ENCODE data around the gene MROH8.
"Not testable (repeated sequence)": the region's sequence is repeated elsewhere in the genome, so short reads cannot be mapped to it uniquely, and the experiment has no call there.

The MROH8 gene

DNA sequence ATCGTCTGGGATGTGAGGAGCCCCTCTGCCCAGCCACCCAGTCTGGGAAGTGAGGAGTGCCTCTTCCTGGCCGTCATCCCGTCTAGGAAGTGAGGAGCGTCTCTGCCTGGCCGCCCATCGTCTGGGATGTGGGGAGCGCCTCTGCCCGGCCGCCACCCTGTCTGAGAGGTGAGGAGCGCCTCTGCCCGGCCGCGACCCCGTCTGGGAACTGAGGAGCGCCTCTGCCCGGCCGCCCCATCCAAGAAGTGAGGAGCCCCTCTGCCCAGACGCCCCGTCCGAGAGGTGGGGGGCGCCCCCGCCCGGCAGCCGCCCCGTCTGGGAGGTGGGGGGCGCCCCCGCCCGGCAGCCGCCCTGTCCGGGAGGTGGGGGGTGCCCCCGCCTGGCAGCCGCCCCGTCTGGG, 28.5 kb downstream of the MROH8 start:
- not testable (repeated sequence) for H3K27ac Mint-ChIP-seq; H3K4me1 Mint-ChIP-seq (ENCODE audit: low read depth); H3K36me3 Mint-ChIP-seq; H3K9me3 Mint-ChIP-seq (ENCODE audit: low read depth); H3K4me3 Mint-ChIP-seq; H3K27me3 Mint-ChIP-seq

DNA sequence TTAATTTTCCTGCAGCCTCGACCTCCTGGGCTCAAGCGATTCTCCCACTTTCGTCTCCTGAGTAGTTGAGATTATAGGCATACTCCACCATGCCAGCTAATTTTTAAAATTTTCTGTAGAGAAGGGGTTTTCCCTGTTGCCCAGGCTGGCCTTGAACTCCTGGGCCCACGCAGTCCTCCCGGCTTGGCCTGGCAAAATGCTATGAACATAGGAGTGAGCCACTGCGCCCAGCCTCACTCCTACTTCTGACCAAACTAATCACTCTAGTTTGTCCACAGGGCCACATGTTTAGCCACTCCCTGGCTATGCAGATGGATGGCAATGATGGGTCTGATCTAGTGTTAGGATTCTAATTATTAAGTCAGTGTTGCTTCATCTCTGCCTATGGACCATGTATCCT, 32.1 kb downstream of the MROH8 start:
- H3K27ac Mint-ChIP-seq, result no peak overlapping the region
- no peaks in the 10 kb centered on the region for H3K9me3 Mint-ChIP-seq (ENCODE audit: low read depth)
- H3K36me3 Mint-ChIP-seq, result peaks cover 2% of the 10 kb centered on the region
- no peak overlapping the region for H3K4me3 Mint-ChIP-seq
- no peaks in the 10 kb centered on the region for H3K27me3 Mint-ChIP-seq
- H3K4me1 Mint-ChIP-seq (ENCODE audit: low read depth), result no peaks in the 10 kb centered on the region

DNA sequence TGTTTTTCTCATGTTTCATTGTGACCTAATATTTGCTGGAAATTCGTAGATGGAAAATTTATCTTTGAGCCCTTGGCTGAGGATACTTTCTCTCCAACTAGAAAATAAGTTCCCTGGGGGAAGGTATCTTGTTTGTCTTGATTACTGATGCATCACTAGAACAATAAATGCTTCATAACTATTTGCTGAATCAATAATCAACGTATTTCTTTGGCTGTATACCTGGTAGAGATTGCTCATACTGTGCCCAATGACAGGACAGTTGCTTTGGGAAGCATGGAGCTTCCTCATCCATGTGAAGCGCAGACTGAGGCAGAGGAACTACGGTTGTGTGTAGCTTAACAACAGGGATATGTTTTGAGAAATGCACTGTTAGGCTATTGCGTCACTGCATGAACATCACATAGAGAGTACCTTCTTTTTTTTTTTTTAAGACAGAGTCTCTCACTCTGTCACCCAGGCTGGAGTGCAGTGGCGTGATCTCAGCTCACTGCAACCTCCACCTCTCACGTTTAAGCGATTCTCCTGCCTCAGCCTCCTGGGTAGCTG, 34.4 kb downstream of the MROH8 start:
- Mint-ChIP-seq H3K27me3 (no peaks in the 10 kb centered on the region), H3K4me1 (ENCODE audit: low read depth) (no peaks in the 10 kb centered on the region), H3K4me3 (no peak overlapping the region), H3K27ac (no peak overlapping the region), H3K36me3 (peaks cover 2% of the 10 kb centered on the region), H3K9me3 (ENCODE audit: low read depth) (no peaks in the 10 kb centered on the region)

DNA sequence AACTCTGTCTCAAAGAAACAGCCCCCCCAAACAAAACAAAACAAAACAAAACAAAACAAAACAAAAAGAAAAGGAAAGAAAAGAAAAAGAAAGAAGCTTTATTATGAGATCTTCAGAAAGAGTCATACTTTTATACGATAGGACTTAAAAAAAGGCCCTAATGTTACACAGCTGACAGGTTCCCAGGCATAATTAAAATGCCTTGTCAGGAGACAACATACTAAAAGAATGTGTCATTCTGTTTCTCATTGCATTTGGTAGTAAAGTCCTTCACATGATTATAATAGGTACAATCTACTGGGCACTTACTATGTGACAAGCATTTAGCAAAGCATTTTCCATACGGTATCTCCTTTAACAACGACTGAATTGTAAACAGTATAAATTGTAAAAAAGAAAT, 36.6 kb downstream of the MROH8 start:
- Mint-ChIP-seq H3K4me1 (ENCODE audit: low read depth) (no peaks in the 10 kb centered on the region), H3K27me3 (no peaks in the 10 kb centered on the region), H3K9me3 (ENCODE audit: low read depth) (no peaks in the 10 kb centered on the region), H3K36me3 (peaks cover 2% of the 10 kb centered on the region), H3K27ac (no peak overlapping the region), H3K4me3 (no peak overlapping the region)

DNA sequence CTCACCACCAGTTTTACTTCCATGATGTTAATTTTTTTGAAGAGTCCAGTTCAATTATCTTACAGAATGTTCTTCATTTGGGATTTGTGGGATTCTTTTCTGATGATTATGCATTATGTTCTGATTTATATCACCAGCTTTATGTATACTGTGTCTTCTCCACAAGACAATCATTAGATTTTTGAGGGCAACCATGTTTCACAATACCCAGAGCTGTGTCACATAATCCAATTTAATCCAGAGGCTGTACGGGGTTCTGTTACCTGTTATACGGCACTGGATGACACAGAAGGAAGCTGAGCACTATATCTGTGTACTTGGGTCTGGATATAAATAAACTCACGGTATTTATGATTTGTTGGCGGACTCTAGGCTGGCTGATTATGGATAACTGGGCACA, 41.8 kb downstream of the MROH8 start:
- Mint-ChIP-seq H3K27me3 (no peaks in the 10 kb centered on the region), H3K36me3 (no peaks in the 10 kb centered on the region)

DNA sequence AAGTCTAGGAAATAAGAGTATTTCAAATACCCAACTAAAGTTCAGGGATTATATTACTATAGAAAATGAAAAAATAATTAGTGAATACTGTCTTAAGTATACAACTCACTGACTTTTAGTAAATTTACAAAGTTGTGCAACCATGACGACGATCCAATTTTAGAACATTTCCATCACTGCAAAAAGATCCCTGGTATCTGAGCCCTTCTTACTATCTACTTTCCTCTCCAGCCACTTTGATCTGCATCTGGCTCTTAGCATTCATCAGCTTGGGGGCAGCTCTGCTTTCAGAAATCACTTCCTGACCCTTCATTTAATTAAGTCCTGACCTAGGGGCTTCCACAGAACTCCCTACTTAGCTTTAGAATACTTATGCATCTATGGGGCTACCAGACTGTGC, 45.4 kb downstream of the MROH8 start:
- no peak overlapping the region for H3K27ac Mint-ChIP-seq
- H3K9me3 Mint-ChIP-seq (ENCODE audit: low read depth), result no peaks in the 10 kb centered on the region
- H3K36me3 Mint-ChIP-seq, result no peaks in the 10 kb centered on the region
- H3K4me3 Mint-ChIP-seq, result no peak overlapping the region
- H3K27me3 Mint-ChIP-seq, result no peaks in the 10 kb centered on the region
- no peaks in the 10 kb centered on the region for H3K4me1 Mint-ChIP-seq (ENCODE audit: low read depth)

More for the DNA sequence above, 41.8 kb downstream of the MROH8 start:
- H3K9me3 Mint-ChIP-seq (ENCODE audit: low read depth), result no peaks in the 10 kb centered on the region
- H3K4me1 Mint-ChIP-seq (ENCODE audit: low read depth), result no peaks in the 10 kb centered on the region
- no peak overlapping the region for H3K4me3 Mint-ChIP-seq
- no peak overlapping the region for H3K27ac Mint-ChIP-seq

DNA sequence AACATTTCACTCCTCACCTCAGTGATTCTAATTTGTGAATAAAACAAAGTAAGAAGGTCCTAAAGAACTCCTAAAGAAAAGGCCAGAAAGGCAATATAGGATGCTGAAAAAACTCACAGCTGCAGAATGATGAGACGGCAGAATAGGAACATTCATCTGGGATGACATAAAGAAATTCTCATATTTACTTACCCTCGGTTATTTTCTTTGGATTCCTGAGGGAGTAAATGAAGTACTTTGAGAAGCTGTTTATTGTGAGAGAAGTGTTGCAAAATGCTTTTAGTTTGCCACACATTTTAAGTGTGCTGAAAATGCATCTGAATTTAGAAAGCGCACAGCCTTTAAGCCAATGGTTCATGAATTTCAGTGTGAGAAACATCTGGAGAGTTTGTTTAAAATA, 47.9 kb downstream of the MROH8 start:
- Mint-ChIP-seq H3K27me3 (no peaks in the 10 kb centered on the region), H3K9me3 (ENCODE audit: low read depth) (no peaks in the 10 kb centered on the region), H3K4me3 (no peak overlapping the region), H3K4me1 (ENCODE audit: low read depth) (no peaks in the 10 kb centered on the region), H3K27ac (no peak overlapping the region), H3K36me3 (no peaks in the 10 kb centered on the region)

DNA sequence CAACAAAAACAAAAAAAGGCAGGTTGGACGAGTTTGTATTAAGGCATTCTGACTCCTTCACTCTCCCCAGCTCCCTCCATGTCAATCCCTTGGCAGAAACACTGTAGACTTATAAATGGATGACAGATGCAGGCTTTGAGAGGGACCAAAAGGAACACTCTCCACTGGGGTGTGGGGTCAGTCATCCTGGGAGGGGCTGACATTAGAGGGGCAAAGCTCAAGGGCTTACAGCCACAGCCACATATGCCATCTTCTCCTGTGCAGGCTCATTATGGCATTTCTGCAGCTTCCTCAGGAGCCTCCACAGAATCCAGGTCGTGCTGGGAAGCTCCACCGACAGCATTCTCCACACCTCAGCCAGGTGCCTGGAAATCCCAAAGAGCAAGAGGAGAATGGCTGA, 50.5 kb downstream of the MROH8 start:
- no peaks in the 10 kb centered on the region for H3K4me1 Mint-ChIP-seq (ENCODE audit: low read depth)
- H3K27ac Mint-ChIP-seq, result no peak overlapping the region
- H3K27me3 Mint-ChIP-seq, result no peaks in the 10 kb centered on the region
- H3K9me3 Mint-ChIP-seq (ENCODE audit: low read depth), result no peaks in the 10 kb centered on the region
- H3K4me3 Mint-ChIP-seq, result no peak overlapping the region
- no peaks in the 10 kb centered on the region for H3K36me3 Mint-ChIP-seq

DNA sequence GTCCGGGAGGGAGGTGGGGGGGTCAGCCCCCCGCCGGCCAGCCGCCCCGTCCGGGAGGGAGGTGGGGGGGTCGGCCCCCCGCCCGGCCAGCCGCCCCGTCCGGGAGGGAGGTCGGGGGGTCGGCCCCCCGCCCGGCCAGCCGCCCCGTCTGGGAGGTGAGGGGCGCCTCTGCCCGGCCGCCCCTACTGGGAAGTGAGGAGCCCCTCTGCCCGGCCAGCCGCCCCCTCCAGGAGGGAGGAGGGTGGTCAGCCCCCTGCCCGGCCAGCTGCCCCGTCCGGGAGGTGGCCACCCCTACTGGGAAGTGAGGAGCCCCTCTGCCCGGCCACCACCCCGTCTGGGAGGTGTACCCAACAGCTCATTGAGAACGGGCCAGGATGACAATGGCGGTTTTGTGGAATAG, 53.1 kb downstream of the MROH8 start:
- H3K27me3 Mint-ChIP-seq; H3K4me1 Mint-ChIP-seq (ENCODE audit: low read depth); H3K27ac Mint-ChIP-seq; H3K36me3 Mint-ChIP-seq; H3K4me3 Mint-ChIP-seq; H3K9me3 Mint-ChIP-seq (ENCODE audit: low read depth): not testable (repeated sequence)

DNA sequence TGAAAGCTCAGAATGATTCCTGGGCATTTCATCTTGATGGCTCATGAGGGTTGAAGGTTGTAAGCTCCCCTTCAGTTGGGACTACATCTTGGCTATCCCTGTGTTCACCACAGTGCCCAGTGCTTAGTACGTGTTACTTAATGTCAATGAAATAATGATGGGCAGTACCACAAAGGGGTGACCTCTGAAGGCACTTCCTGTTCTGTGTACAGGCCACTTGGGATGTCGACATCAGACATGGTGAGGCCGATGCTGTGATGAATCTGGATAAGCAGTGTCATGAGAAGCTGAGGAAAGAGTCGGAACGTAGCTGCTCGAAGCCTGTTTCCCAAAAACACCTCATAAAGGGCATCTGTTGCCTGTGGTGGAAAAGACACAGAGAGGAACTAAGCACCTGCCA, 55.9 kb downstream of the MROH8 start:
- no peak overlapping the region for H3K27ac Mint-ChIP-seq
- no peaks in the 10 kb centered on the region for H3K4me1 Mint-ChIP-seq (ENCODE audit: low read depth)
- H3K27me3 Mint-ChIP-seq, result no peaks in the 10 kb centered on the region
- H3K36me3 Mint-ChIP-seq, result no peaks in the 10 kb centered on the region
- H3K4me3 Mint-ChIP-seq, result no peak overlapping the region
- H3K9me3 Mint-ChIP-seq (ENCODE audit: low read depth), result no peaks in the 10 kb centered on the region

DNA sequence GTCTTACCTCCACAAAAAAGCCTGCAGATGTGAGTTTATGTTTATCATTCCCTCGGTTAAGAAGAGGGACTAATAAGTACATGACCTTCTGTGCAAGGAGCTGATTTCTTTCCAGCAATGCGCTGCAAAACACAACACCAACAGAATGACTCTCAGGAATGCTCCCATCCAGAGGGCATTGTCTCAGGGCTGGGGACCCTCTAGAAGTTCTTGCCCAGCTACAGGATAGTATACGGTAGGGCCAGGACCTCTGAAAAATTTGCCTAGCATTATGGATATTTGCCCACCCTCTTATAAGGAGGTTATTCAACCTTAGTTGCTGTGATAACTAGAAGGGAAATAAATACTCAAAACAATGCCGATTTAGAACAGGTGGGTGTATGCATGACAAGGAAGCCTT, 58.9 kb downstream of the MROH8 start:
- no peaks in the 10 kb centered on the region for H3K36me3 Mint-ChIP-seq
- no peak overlapping the region for H3K4me3 Mint-ChIP-seq
- no peaks in the 10 kb centered on the region for H3K27me3 Mint-ChIP-seq
- no peaks in the 10 kb centered on the region for H3K4me1 Mint-ChIP-seq (ENCODE audit: low read depth)
- H3K9me3 Mint-ChIP-seq (ENCODE audit: low read depth), result no peaks in the 10 kb centered on the region
- no peak overlapping the region for H3K27ac Mint-ChIP-seq

DNA sequence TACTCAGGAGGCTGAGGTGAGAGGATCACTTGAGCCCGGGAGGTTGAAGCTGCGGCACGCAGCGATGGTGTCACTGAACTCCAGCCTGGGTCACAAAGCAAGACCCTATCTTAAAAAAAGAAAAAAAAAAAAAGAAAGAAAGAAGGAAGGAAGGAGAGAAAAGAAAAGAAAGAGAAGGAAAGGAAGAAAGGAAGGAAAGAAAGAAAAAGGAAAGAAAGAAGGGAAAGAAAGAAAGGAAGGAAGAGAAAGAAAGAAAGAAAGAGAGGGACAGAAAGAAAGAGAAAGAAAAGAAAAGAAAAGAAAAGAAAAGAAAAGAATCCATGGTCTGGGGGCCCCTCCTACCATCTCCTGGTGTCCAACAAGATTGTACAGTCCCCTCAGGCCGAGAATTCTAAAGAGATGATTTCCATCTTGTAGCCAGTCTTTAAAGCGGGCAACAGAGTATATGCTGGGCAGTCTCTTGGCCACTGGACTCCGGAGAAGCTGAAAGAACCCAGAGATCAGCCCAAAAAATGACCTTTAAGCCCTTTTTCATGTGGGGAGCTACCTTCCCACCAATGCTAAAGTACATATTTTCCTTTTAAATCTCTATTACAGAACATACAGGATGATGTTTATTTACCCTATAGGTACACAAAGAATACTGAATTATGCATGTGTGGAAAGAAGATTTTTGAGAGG, 59.9 kb downstream of the MROH8 start:
- no peak overlapping the region for H3K4me3 Mint-ChIP-seq
- H3K4me1 Mint-ChIP-seq (ENCODE audit: low read depth), result no peaks in the 10 kb centered on the region
- no peaks in the 10 kb centered on the region for H3K9me3 Mint-ChIP-seq (ENCODE audit: low read depth)
- H3K27me3 Mint-ChIP-seq, result no peaks in the 10 kb centered on the region
- H3K36me3 Mint-ChIP-seq, result no peaks in the 10 kb centered on the region
- no peak overlapping the region for H3K27ac Mint-ChIP-seq

DNA sequence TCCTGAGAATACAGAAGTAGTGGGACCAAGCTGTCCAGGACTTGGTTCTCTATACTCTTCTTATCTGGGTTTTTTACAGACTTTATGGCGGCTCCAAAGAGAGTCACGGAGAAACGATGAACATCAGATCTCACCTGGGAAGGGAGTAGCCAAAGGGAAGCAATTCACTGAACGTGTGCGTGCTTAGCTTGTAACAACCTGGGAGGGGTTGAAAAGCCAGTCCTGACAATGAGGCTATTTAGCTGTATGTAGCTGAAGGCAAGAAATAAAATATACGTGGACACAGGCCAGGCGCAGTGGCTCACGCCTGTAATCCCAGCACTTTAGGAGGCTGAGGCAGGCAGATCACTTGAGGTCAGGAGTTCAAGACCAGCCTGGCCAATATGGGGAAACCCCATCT, 65.3 kb downstream of the MROH8 start:
- Mint-ChIP-seq H3K27me3 (no peaks in the 10 kb centered on the region), H3K4me3 (no peak overlapping the region), H3K4me1 (ENCODE audit: low read depth) (no peaks in the 10 kb centered on the region), H3K27ac (no peak overlapping the region), H3K36me3 (no peaks in the 10 kb centered on the region), H3K9me3 (ENCODE audit: low read depth) (no peaks in the 10 kb centered on the region)

DNA sequence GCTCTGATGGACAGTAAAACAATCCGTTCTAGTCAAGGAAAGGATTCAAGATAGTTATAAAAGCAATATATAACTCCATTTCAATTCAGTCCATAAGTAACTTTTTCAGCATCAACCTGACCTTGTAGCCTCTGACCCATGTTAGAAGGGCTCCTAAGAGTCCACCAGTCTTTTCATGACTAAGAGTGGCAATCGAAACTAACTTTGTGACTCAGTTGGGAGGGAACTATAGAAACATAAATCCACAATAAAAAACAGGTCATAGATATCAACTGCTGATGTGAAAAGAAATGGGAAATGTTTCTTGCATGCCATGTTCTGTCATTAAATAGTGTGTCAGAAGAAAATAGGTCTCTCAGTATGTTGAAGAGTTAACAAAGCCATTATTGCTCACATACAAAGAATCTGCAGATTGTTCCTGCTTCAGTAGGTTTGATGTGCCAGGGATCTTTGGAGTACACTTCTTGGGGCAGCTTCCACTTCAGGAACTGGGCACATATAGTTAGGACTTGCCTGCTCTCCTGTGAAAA, 67.4 kb downstream of the MROH8 start:
- no peaks in the 10 kb centered on the region for H3K4me1 Mint-ChIP-seq (ENCODE audit: low read depth)
- no peaks in the 10 kb centered on the region for H3K9me3 Mint-ChIP-seq (ENCODE audit: low read depth)
- no peak overlapping the region for H3K4me3 Mint-ChIP-seq
- no peaks in the 10 kb centered on the region for H3K27me3 Mint-ChIP-seq
- no peak overlapping the region for H3K27ac Mint-ChIP-seq
- H3K36me3 Mint-ChIP-seq, result no peaks in the 10 kb centered on the region

DNA sequence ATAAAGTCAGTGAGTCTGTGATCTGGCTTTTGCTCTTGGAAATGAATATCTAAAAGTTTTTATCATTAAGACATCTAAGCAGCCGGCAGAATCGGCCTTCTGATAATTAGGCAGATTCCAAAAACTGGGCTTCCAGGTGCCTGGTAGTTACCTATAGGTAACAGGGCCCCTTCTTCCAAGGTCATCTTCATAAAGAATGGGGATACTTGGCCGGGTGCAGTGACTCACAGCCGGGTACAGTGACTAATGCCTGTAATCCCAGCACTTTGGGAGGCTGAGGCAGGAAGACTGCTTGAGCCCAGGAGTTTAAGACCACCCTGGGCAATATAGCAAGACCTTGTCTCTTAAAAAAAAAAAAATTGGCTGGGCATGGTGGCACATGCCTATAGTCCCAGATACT, 70.7 kb downstream of the MROH8 start:
- Mint-ChIP-seq H3K9me3 (ENCODE audit: low read depth) (no peaks in the 10 kb centered on the region), H3K27me3 (no peaks in the 10 kb centered on the region), H3K4me1 (ENCODE audit: low read depth) (no peaks in the 10 kb centered on the region), H3K4me3 (no peak overlapping the region), H3K27ac (no peak overlapping the region), H3K36me3 (no peaks in the 10 kb centered on the region)

DNA sequence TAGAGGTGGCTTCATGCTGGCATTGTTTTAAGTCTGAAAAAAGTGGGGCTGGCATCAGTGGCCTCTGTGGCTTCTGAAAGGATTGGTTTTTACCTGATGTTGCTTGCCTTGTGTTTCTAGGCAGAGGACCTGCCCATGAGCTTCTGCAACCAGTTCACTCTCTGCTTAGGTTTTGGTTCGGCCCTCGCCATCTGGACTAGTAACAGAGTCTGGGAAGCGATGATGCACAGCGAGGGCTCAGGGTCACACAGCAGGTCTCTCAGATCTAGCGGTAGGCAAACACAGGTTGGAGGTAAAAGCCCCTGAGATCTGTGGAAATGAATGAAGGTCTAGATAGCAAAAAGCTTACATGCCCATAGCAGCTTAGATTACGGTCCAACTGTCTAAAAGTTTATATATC, 76.8 kb downstream of the MROH8 start:
- no peak overlapping the region for H3K4me3 Mint-ChIP-seq
- no peaks in the 10 kb centered on the region for H3K9me3 Mint-ChIP-seq (ENCODE audit: low read depth)

More for the DNA sequence above, 76.8 kb downstream of the MROH8 start:
- Mint-ChIP-seq H3K4me1 (ENCODE audit: low read depth) (no peaks in the 10 kb centered on the region), H3K36me3 (no peaks in the 10 kb centered on the region), H3K27ac (no peak overlapping the region), H3K27me3 (no peaks in the 10 kb centered on the region)

Measured in activated naive CD8-positive, alpha-beta T cell (primary cell).